GM19025 (cell line): ENCODE data around the gene DHX30.
"Not testable (repeated sequence)": the region's sequence is repeated elsewhere in the genome, so short reads cannot be mapped to it uniquely, and the experiment has no call there.

ENCODE experiments used
- ATAC-seq: cut with Tn5 transposase; IDR thresholded peaks from one replicate; pipeline ENCODE4 v1.9.1; 2021; ENCODE audit warnings: mild to moderate bottlenecking, low read depth, moderate library complexity; ENCODE audit not compliant: unreplicated experiment

DHX30 gene

GRCh38 chr3:47802734-47803479 lies at the start of gene DHX30:
Gene DHX30, plus strand, starts transcription at chr3:47803138. Its CDS starts 7,546 bp downstream, at chr3:47810684.
- ATAC-seq = peak; percentile 89

GRCh38 chr3:47758261-47759025 lies 44.5 kb upstream of the DHX30 start:
- no peak for ATAC-seq

GRCh38 chr3:47760207-47760606 lies 42.7 kb upstream of the DHX30 start:
- ATAC-seq = not testable (repeated sequence)

GRCh38 chr3:47761046-47761445 lies 41.9 kb upstream of the DHX30 start:
- ATAC-seq = no peak

GRCh38 chr3:47762233-47762632 lies 40.7 kb upstream of the DHX30 start:
- ATAC-seq = no peak

- ATAC-seq = no peak
These were observed 36.8 kb upstream of the DHX30 start for GRCh38 chr3:47766186-47766585.

GRCh38 chr3:47772047-47772446 lies 30.9 kb upstream of the DHX30 start:
- ATAC-seq = no peak

- no peak for ATAC-seq
These were observed 30.1 kb upstream of the DHX30 start for GRCh38 chr3:47772788-47773187.

- ATAC-seq = no peak
These were observed 24.2 kb upstream of the DHX30 start for GRCh38 chr3:47778746-47779145.

- no peak for ATAC-seq
These were observed 21.9 kb upstream of the DHX30 start for GRCh38 chr3:47780741-47781684.

GRCh38 chr3:47781685-47782445 lies 21.1 kb upstream of the DHX30 start, which contains the start of gene SMARCC1:
Gene SMARCC1, minus strand, starts transcription at chr3:47781893. Its CDS starts 96 bp downstream, at chr3:47781797.
- peak; percentile 72 for ATAC-seq

GRCh38 chr3:47782446-47783308 lies 20.3 kb upstream of the DHX30 start:
- ATAC-seq = no peak

GRCh38 chr3:47783673-47784072 lies 19.3 kb upstream of the DHX30 start:
- no peak for ATAC-seq

- ATAC-seq = no peak
These were observed 11.6 kb upstream of the DHX30 start for GRCh38 chr3:47791193-47791855.

GRCh38 chr3:47792699-47793098 lies 10.2 kb upstream of the DHX30 start:
- no peak for ATAC-seq

GRCh38 chr3:47794544-47794943 lies 8.4 kb upstream of the DHX30 start:
- ATAC-seq = no peak

- ATAC-seq = no peak
These were observed 3.2 kb upstream of the DHX30 start for GRCh38 chr3:47799733-47800132.

GRCh38 chr3:47803480-47804025 lies 615 bp downstream of the DHX30 start:
- no peak for ATAC-seq
